Measurements from ENCODE around the gene HTR3D.

GRCh38 chr3:184017672-184018423 lies 13.7 kb upstream of the HTR3D start, which contains the start of gene ABCC5:
- TF ChIP-seq, protein P1, sequence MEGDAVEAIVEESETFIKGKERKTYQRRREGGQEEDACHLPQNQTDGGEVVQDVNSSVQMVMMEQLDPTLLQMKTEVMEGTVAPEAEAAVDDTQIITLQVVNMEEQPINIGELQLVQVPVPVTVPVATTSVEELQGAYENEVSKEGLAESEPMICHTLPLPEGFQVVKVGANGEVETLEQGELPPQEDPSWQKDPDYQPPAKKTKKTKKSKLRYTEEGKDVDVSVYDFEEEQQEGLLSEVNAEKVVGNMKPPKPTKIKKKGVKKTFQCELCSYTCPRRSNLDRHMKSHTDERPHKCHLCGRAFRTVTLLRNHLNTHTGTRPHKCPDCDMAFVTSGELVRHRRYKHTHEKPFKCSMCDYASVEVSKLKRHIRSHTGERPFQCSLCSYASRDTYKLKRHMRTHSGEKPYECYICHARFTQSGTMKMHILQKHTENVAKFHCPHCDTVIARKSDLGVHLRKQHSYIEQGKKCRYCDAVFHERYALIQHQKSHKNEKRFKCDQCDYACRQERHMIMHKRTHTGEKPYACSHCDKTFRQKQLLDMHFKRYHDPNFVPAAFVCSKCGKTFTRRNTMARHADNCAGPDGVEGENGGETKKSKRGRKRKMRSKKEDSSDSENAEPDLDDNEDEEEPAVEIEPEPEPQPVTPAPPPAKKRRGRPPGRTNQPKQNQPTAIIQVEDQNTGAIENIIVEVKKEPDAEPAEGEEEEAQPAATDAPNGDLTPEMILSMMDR (IDR thresholded peaks at IDR 0.05), result no peak; the same call in 1 of the 2 replicates
- no peak for TF ChIP-seq PBX3 (IDR thresholded peaks at IDR 0.05)
- TF ChIP-seq, protein P2, sequence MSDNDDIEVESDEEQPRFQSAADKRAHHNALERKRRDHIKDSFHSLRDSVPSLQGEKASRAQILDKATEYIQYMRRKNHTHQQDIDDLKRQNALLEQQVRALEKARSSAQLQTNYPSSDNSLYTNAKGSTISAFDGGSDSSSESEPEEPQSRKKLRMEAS (IDR thresholded peaks at IDR 0.05; ENCODE audit: low read depth), result peak; percentile 36; the same call in 1 of the 2 replicates
- 0 out of 2 replicates have a peak, but pooled peaks have one; percentile 8 for TF ChIP-seq SMC3 (IDR thresholded peaks at IDR 0.05; ENCODE audit: low read depth, low read length)
- TF ChIP-seq, protein P3, sequence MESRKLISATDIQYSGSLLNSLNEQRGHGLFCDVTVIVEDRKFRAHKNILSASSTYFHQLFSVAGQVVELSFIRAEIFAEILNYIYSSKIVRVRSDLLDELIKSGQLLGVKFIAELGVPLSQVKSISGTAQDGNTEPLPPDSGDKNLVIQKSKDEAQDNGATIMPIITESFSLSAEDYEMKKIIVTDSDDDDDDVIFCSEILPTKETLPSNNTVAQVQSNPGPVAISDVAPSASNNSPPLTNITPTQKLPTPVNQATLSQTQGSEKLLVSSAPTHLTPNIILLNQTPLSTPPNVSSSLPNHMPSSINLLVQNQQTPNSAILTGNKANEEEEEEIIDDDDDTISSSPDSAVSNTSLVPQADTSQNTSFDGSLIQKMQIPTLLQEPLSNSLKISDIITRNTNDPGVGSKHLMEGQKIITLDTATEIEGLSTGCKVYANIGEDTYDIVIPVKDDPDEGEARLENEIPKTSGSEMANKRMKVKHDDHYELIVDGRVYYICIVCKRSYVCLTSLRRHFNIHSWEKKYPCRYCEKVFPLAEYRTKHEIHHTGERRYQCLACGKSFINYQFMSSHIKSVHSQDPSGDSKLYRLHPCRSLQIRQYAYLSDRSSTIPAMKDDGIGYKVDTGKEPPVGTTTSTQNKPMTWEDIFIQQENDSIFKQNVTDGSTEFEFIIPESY (IDR thresholded peaks at IDR 0.05; ENCODE audit: borderline replicate concordance, low read depth), result no peak; the same call in 1 of the 2 replicates
- TF ChIP-seq MXI1 (IDR thresholded peaks at IDR 0.05; ENCODE audit: low read depth, low read length), result peak; percentile 65
- peak; percentile 48 for TF ChIP-seq TAF1 (IDR thresholded peaks at IDR 0.05; ENCODE audit: borderline replicate concordance, low read depth, low read length)
- no peak for TF ChIP-seq EZH2phosphoT487 (IDR thresholded peaks at IDR 0.05; ENCODE audit: borderline replicate concordance, low read depth)
- peak; percentile 76; the same call in 1 of the 2 replicates for TF ChIP-seq SIN3A (IDR thresholded peaks at IDR 0.05; ENCODE audit: borderline replicate concordance, low read depth, low read length)
- TF ChIP-seq FOXJ3 (CRISPR knock-in tag; IDR thresholded peaks at IDR 0.05), result no peak
- TF ChIP-seq, protein P4, sequence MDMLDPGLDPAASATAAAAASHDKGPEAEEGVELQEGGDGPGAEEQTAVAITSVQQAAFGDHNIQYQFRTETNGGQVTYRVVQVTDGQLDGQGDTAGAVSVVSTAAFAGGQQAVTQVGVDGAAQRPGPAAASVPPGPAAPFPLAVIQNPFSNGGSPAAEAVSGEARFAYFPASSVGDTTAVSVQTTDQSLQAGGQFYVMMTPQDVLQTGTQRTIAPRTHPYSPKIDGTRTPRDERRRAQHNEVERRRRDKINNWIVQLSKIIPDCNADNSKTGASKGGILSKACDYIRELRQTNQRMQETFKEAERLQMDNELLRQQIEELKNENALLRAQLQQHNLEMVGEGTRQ (IDR thresholded peaks at IDR 0.05; ENCODE audit: borderline replicate concordance, low read depth, low read length), result no peak

Measured in SK-N-SH (cell line).